DMS 273 (cell line): ENCODE data around the gene LSM14A.
"Not testable (repeated sequence)": the region's sequence is repeated elsewhere in the genome, so short reads cannot be mapped to it uniquely, and the experiment has no call there.

Source experiments
- DNase-seq: peaks from one replicate; lab custom pipeline; 2025; ENCODE audit not compliant: unreplicated experiment; lab: John Stamatoyannopoulos, UW

Gene LSM14A

GRCh38 chr19:34189199-34189916, 17.1 kb downstream of the LSM14A start:
- DNase-seq, result no peak

- no peak for DNase-seq
These were observed 17.7 kb downstream of the LSM14A start for GRCh38 chr19:34189917-34190425.

- DNase-seq, result no peak
These were observed 19.2 kb downstream of the LSM14A start for GRCh38 chr19:34191355-34191962.

- no peak for DNase-seq
These were observed 21.1 kb downstream of the LSM14A start for GRCh38 chr19:34193439-34193838.

- no peak for DNase-seq
These were observed 21.6 kb downstream of the LSM14A start for GRCh38 chr19:34193876-34194275.

- no peak for DNase-seq
These were observed 28.8 kb downstream of the LSM14A start for GRCh38 chr19:34201133-34201532.

GRCh38 chr19:34205324-34205723, 33.0 kb downstream of the LSM14A start:
- not testable (repeated sequence) for DNase-seq

- no peak for DNase-seq
These were observed 36.1 kb downstream of the LSM14A start for GRCh38 chr19:34208291-34208884.

GRCh38 chr19:34209726-34210125, 37.4 kb downstream of the LSM14A start:
- DNase-seq, result no peak

- DNase-seq, result no peak
These were observed 41.0 kb downstream of the LSM14A start for GRCh38 chr19:34213283-34213682.

GRCh38 chr19:34214040-34214439, 41.7 kb downstream of the LSM14A start:
- no peak for DNase-seq

- peak; percentile 80 for DNase-seq
These were observed 42.8 kb downstream of the LSM14A start for GRCh38 chr19:34215006-34215665.

- DNase-seq, result no peak
These were observed 43.3 kb downstream of the LSM14A start for GRCh38 chr19:34215666-34216038.

- not testable (repeated sequence) for DNase-seq
These were observed 44.5 kb downstream of the LSM14A start for GRCh38 chr19:34216745-34217219.

GRCh38 chr19:34217952-34218817, 45.9 kb downstream of the LSM14A start:
- DNase-seq, result peak; percentile 85

GRCh38 chr19:34218818-34219164, 46.5 kb downstream of the LSM14A start:
- DNase-seq, result no peak

GRCh38 chr19:34220472-34221063, 48.3 kb downstream of the LSM14A start:
- peak; percentile 79 for DNase-seq

GRCh38 chr19:34222386-34222785, 50.1 kb downstream of the LSM14A start:
- no peak for DNase-seq

GRCh38 chr19:34224996-34225658, 52.8 kb downstream of the LSM14A start:
- DNase-seq, result no peak

- DNase-seq, result no peak
These were observed 53.3 kb downstream of the LSM14A start for GRCh38 chr19:34225659-34226015.
